Caco-2 (cell line): ENCODE results near the gene PDZD2. TPM values are rescaled to one million over a fixed set of nuclear protein-coding genes. Genes with fewer than 3 reads are reported as not detected.

Experiments
- BruUV-seq: library from RNA; stranded (reverse); fragments of 400-500 nt; replicated peaks from 2 replicates; lab custom pipeline; 2021; lab: Mats Ljungman, UMichigan
- CTCF ChIA-PET: fragments of 300-600 bp; sonication (Branson Sonifier 250); formaldehyde crosslinking; loops from one replicate; lab custom pipeline; 2022; ENCODE audit warnings: antibody characterized with exemption; lab: Charles Lee
- POLR2A ChIA-PET: fragments of 300-600 bp; sonication (Branson Sonifier 250); formaldehyde crosslinking; loops from one replicate; lab custom pipeline; 2022; ENCODE audit warnings: antibody characterized with exemption; lab: Charles Lee
- DNase-seq, 2 experiments: peaks; one replicate each; pipeline versions ENCODE4 v3.0.0 to v3.0.0-alpha.2; 2020 to 2022
- H3K27me3 ChIP-seq: replicated peaks from 2 replicates; pipeline ENCODE4 v1.6.0; 2011; ENCODE audit warnings: low read length; ENCODE audit not compliant: control insufficient read depth, insufficient read depth
- H3K36me3 ChIP-seq: 2 replicates; pipeline ENCODE4 v1.5.1; 2011; ENCODE audit warnings: low read length; ENCODE audit not compliant: control insufficient read depth, insufficient read depth
- H3K4me1 ChIP-seq: fragments of 250-450 bp; sonication (Bioruptor Pico); 2 replicates; pipeline ENCODE4 v1.5.1; 2020; ENCODE audit warnings: mild to moderate bottlenecking
- H3K4me3 ChIP-seq: 2 replicates; pipeline ENCODE4 v1.5.1; 2011; ENCODE audit warnings: low read depth, mild to moderate bottlenecking, control low read depth, low read length
- H3K9me3 ChIP-seq: fragments of 250-450 bp; sonication (Bioruptor Pico); 2 replicates; pipeline ENCODE4 v1.5.1; 2020; ENCODE audit warnings: mild to moderate bottlenecking, moderate library complexity
- H3K27ac Mint-ChIP-seq: one replicate; pipeline ENCODE4 v1.8.0; 2022; ENCODE audit warnings: mixed read lengths; ENCODE audit not compliant: unreplicated experiment
- H3K27me3 Mint-ChIP-seq: one replicate; pipeline ENCODE4 v1.8.0; 2022; ENCODE audit warnings: mixed read lengths; ENCODE audit not compliant: insufficient read depth, unreplicated experiment
- H3K36me3 Mint-ChIP-seq: one replicate; pipeline ENCODE4 v1.8.0; 2022; ENCODE audit warnings: mild to moderate bottlenecking, mixed read lengths; ENCODE audit not compliant: insufficient read depth, unreplicated experiment
- H3K4me1 Mint-ChIP-seq: one replicate; pipeline ENCODE4 v1.8.0; 2022; ENCODE audit warnings: low read depth, mixed read lengths; ENCODE audit not compliant: unreplicated experiment
- H3K4me3 Mint-ChIP-seq: one replicate; pipeline ENCODE4 v1.8.0; 2022; ENCODE audit warnings: mild to moderate bottlenecking, moderate library complexity, mixed read lengths; ENCODE audit not compliant: unreplicated experiment
- H3K9me3 Mint-ChIP-seq: one replicate; pipeline ENCODE4 v1.8.0; 2022; ENCODE audit warnings: mixed read lengths; ENCODE audit not compliant: unreplicated experiment
- CTCF ChIP-seq, 2 experiments: fragments of 200-600 bp in 1 of 2; IDR thresholded peaks; 1 replicate in 1 of 2; 2 replicates in 1 of 2; pipeline versions ENCODE4 v1.5.1 to v1.8.0; 2011 to 2022; ENCODE audit warnings: antibody characterized with exemption in 1 of 2, control low read depth in 1 of 2, inconsistent platforms in 1 of 2, low read depth in 1 of 2, low read length in 1 of 2, mild to moderate bottlenecking in 1 of 2, moderate library complexity in 1 of 2; ENCODE audit not compliant: insufficient read depth in 1 of 2, severe bottlenecking in 1 of 2, unreplicated experiment in 1 of 2
- intact Hi-C: fragments of 100-400 bp; cut with micrococcal nuclease; formaldehyde crosslinking; loops from one replicate; pipeline ENCODE4 v1.10.0; 2022; ENCODE audit not compliant: unreplicated experiment
- total RNA-seq: library from RNA; stranded (reverse); gene quantifications from 2 replicates; pipeline ENCODE4 v1.2.3, GENCODE V29; 2022

Gene PDZD2
- total RNA-seq, 1 experiment from 2014 or later = 0.16 TPM

GRCh38 chr5:32138839-32139493 lies 500.0 kb downstream of the PDZD2 start:
- no peak for TF ChIP-seq CTCF (IDR thresholded peaks at IDR 0.05; ENCODE audit: insufficient read depth in 1 of 2, low read depth in 1 of 2, low read length in 1 of 2, severe bottlenecking in 1 of 2, unreplicated experiment in 1 of 2)
- no peak for DNase-seq
- BruUV-seq = no TSS peak
- no peaks in the 10 kb centered on the region for H3K9me3 Mint-ChIP-seq
- no peaks in the 10 kb centered on the region for H3K4me1 Mint-ChIP-seq
- ChIA-PET POLR2A (no interaction called here), CTCF (no interaction called here)
- intact Hi-C loops = no loop called here
- H3K27me3 ChIP-seq = no peaks in the 10 kb centered on the region
- H3K27ac Mint-ChIP-seq = no peak overlapping the region
- no peak overlapping the region for H3K4me3 Mint-ChIP-seq
- H3K4me1 ChIP-seq = no peaks in the 10 kb centered on the region
- 0 out of 2 replicates have a peak, but pooled peaks cover 2% of the 10 kb centered on the region for H3K36me3 ChIP-seq
- no peak overlapping the region for H3K4me3 ChIP-seq
- H3K36me3 Mint-ChIP-seq = peaks cover 71% of the 10 kb centered on the region
- H3K27me3 Mint-ChIP-seq = no peaks in the 10 kb centered on the region
- H3K9me3 ChIP-seq = no peaks in the 10 kb centered on the region

- no peak overlapping the region for H3K4me3 Mint-ChIP-seq
- H3K36me3 Mint-ChIP-seq = peaks cover 64% of the 10 kb centered on the region
- intact Hi-C loops = no loop called here
- no peaks in the 10 kb centered on the region for H3K9me3 Mint-ChIP-seq
- ChIA-PET CTCF (no interaction called here), POLR2A (no interaction called here)
- DNase-seq = no peak
- no TSS peak for BruUV-seq
- no peak overlapping the region for H3K27ac Mint-ChIP-seq
- TF ChIP-seq CTCF (IDR thresholded peaks at IDR 0.05; ENCODE audit: insufficient read depth in 1 of 2, low read depth in 1 of 2, low read length in 1 of 2, severe bottlenecking in 1 of 2, unreplicated experiment in 1 of 2) = no peak
- no peaks in the 10 kb centered on the region for H3K27me3 ChIP-seq
- 0 out of 2 replicates have a peak, but pooled peaks cover 11% of the 10 kb centered on the region for H3K4me1 ChIP-seq
- peaks cover 9% of the 10 kb centered on the region for H3K4me1 Mint-ChIP-seq
- H3K4me3 ChIP-seq = no peak overlapping the region
- no peaks in the 10 kb centered on the region for H3K27me3 Mint-ChIP-seq
- H3K9me3 ChIP-seq = no peaks in the 10 kb centered on the region
- H3K36me3 ChIP-seq = no peaks in the 10 kb centered on the region
Measured at GRCh38 chr5:32143617-32144377, 504.9 kb downstream of the PDZD2 start.

- Histone ChIP-seq H3K4me3 (no peak overlapping the region), H3K4me1 (0 out of 2 replicates have a peak, but pooled peaks cover 11% of the 10 kb centered on the region), H3K36me3 (no peaks in the 10 kb centered on the region), H3K9me3 (no peaks in the 10 kb centered on the region), H3K27me3 (no peaks in the 10 kb centered on the region)
- H3K9me3 Mint-ChIP-seq = no peaks in the 10 kb centered on the region
- intact Hi-C loops = no loop called here
- no peak for TF ChIP-seq CTCF (IDR thresholded peaks at IDR 0.05; ENCODE audit: insufficient read depth in 1 of 2, low read depth in 1 of 2, low read length in 1 of 2, severe bottlenecking in 1 of 2, unreplicated experiment in 1 of 2)
- peaks cover 13% of the 10 kb centered on the region for H3K4me1 Mint-ChIP-seq
- DNase-seq = no peak
- H3K36me3 Mint-ChIP-seq = peaks cover 56% of the 10 kb centered on the region
- no peak overlapping the region for H3K4me3 Mint-ChIP-seq
- BruUV-seq = no TSS peak
- no peaks in the 10 kb centered on the region for H3K27me3 Mint-ChIP-seq
- H3K27ac Mint-ChIP-seq = no peak overlapping the region
- CTCF ChIA-PET = no interaction called here
- POLR2A ChIA-PET = no interaction called here
Measured at GRCh38 chr5:32144378-32145207, 505.7 kb downstream of the PDZD2 start.
